SJSA1 (cell line): ENCODE data around the gene BRME1. TPM values are rescaled to one million over a fixed set of nuclear protein-coding genes. Genes with fewer than 3 reads are reported as not detected.
"Not testable (repeated sequence)": the region's sequence is repeated elsewhere in the genome, so short reads cannot be mapped to it uniquely, and the experiment has no call there.

ENCODE experiments used
- DNase-seq, 2 experiments: peaks; one replicate each; pipeline ENCODE4 v3.0.0-alpha.2; 2015 to 2020; ENCODE audit warnings: low spot score in 2 of 2, low read depth in 1 of 2
- H3K27ac ChIP-seq: fragments of 250-450 bp; sonication (Bioruptor Pico); 2 replicates; pipeline ENCODE4 v1.5.1; 2020; ENCODE audit warnings: mild to moderate bottlenecking, moderate library complexity
- H3K27me3 ChIP-seq: fragments of 250-450 bp; sonication (Bioruptor Pico); replicated peaks from 2 replicates; pipeline ENCODE4 v1.5.1; 2020; ENCODE audit warnings: mild to moderate bottlenecking, moderate library complexity
- H3K36me3 ChIP-seq: fragments of 250-450 bp; sonication (Bioruptor Pico); 2 replicates; pipeline ENCODE4 v1.5.1; 2020; ENCODE audit warnings: mild to moderate bottlenecking
- H3K4me1 ChIP-seq: fragments of 250-450 bp; sonication (Bioruptor Pico); replicated peaks from 2 replicates; pipeline ENCODE4 v1.6.1; 2021; ENCODE audit warnings: mild to moderate bottlenecking
- H3K4me3 ChIP-seq: fragments of 250-450 bp; sonication (Bioruptor Pico); 2 replicates; pipeline ENCODE4 v1.5.1; 2020; ENCODE audit warnings: mild to moderate bottlenecking
- H3K9me3 ChIP-seq: fragments of 250-450 bp; sonication (Bioruptor Pico); replicated peaks from 2 replicates; pipeline ENCODE4 v1.5.1; 2020; ENCODE audit warnings: mild to moderate bottlenecking
- total RNA-seq: library from RNA; depleted of rRNA; stranded (reverse); fragments of >200 nt; shearing (Covaris generic); gene quantifications from 2 replicates; pipeline ENCODE4 v1.2.3, GENCODE V29; 2014

The BRME1 gene
- total RNA-seq, 1 experiment from 2014 or later, result 0.21 TPM

- H3K27ac ChIP-seq, result peak overlapping the region; percentile 85
- H3K27me3 ChIP-seq, result peaks cover 8% of the 10 kb centered on the region; the same call in 1 of the 2 replicates
- H3K4me3 ChIP-seq, result peak overlapping the region; percentile 28
- H3K36me3 ChIP-seq, result no peaks in the 10 kb centered on the region
- peaks cover 44% of the 10 kb centered on the region for H3K4me1 ChIP-seq
- H3K9me3 ChIP-seq, result no peaks in the 10 kb centered on the region
- peak; percentile 93 to 98 for DNase-seq
Measured at GRCh38 chr19:13861714-13862531, 44.0 kb downstream of the BRME1 start.

GRCh38 chr19:13861392-13861713 lies 44.6 kb downstream of the BRME1 start:
- Histone ChIP-seq H3K4me3 (peak overlapping the region; percentile 28; the same call in 1 of the 2 replicates), H3K27me3 (peaks cover 5% of the 10 kb centered on the region; the same call in 1 of the 2 replicates), H3K27ac (peak overlapping the region; percentile 85), H3K36me3 (no peaks in the 10 kb centered on the region), H3K4me1 (peaks cover 44% of the 10 kb centered on the region), H3K9me3 (no peaks in the 10 kb centered on the region)
- DNase-seq, result no peak

- DNase-seq, result no peak
Measured at GRCh38 chr19:13860679-13861391, 45.1 kb downstream of the BRME1 start.

GRCh38 chr19:13859361-13859880 lies 46.5 kb downstream of the BRME1 start:
- Histone ChIP-seq H3K4me3 (no peak overlapping the region), H3K27ac (no peak overlapping the region), H3K27me3 (no peaks in the 10 kb centered on the region), H3K9me3 (no peaks in the 10 kb centered on the region), H3K36me3 (no peaks in the 10 kb centered on the region), H3K4me1 (peaks cover 32% of the 10 kb centered on the region)
- DNase-seq, result no peak

More at GRCh38 chr19:13860679-13861391, 45.1 kb downstream of the BRME1 start:
- Histone ChIP-seq H3K4me3 (no peak overlapping the region), H3K36me3 (no peaks in the 10 kb centered on the region), H3K27ac (peak overlapping the region; percentile 85), H3K27me3 (0 out of 2 replicates have a peak, but pooled peaks cover under 1% of the 10 kb centered on the region), H3K9me3 (no peaks in the 10 kb centered on the region), H3K4me1 (peaks cover 38% of the 10 kb centered on the region)

- Histone ChIP-seq H3K9me3 (no peaks in the 10 kb centered on the region), H3K4me1 (peaks cover 32% of the 10 kb centered on the region), H3K4me3 (no peak overlapping the region)
Measured at GRCh38 chr19:13856497-13856896, 49.4 kb downstream of the BRME1 start.

GRCh38 chr19:13852171-13852707 lies 53.7 kb downstream of the BRME1 start:
- H3K36me3 ChIP-seq, H3K4me3 ChIP-seq, H3K27me3 ChIP-seq, H3K9me3 ChIP-seq: not testable (repeated sequence)
- H3K4me1 ChIP-seq, result peaks cover 53% of the 10 kb centered on the region
- H3K27ac ChIP-seq, result peak overlapping the region; percentile 99
- peak in 1 of 2 experiments; percentile 49 for DNase-seq

More at GRCh38 chr19:13856497-13856896, 49.4 kb downstream of the BRME1 start:
- no peaks in the 10 kb centered on the region for H3K27me3 ChIP-seq
- no peak overlapping the region for H3K27ac ChIP-seq
- H3K36me3 ChIP-seq, result no peaks in the 10 kb centered on the region
- no peak for DNase-seq

- not testable (repeated sequence) for H3K27me3 ChIP-seq, H3K4me3 ChIP-seq, DNase-seq, H3K9me3 ChIP-seq, H3K36me3 ChIP-seq
- peaks cover 58% of the 10 kb centered on the region for H3K4me1 ChIP-seq
- H3K27ac ChIP-seq, result peak overlapping the region; percentile 99
Measured at GRCh38 chr19:13851734-13852114, 54.2 kb downstream of the BRME1 start.

GRCh38 chr19:13850910-13851733 lies 54.8 kb downstream of the BRME1 start:
- Histone ChIP-seq H3K4me3 (peak overlapping the region; percentile 29), H3K9me3 (no peaks in the 10 kb centered on the region), H3K27ac (peak overlapping the region; percentile 99), H3K36me3 (no peaks in the 10 kb centered on the region), H3K4me1 (peaks cover 64% of the 10 kb centered on the region), H3K27me3 (no peaks in the 10 kb centered on the region)
- peak; percentile 97 to 99 for DNase-seq

GRCh38 chr19:13849991-13850909 lies 55.7 kb downstream of the BRME1 start:
- Histone ChIP-seq H3K4me3 (peak overlapping the region; percentile 29), H3K27me3 (no peaks in the 10 kb centered on the region), H3K4me1 (peaks cover 69% of the 10 kb centered on the region), H3K36me3 (no peaks in the 10 kb centered on the region), H3K27ac (peak overlapping the region; percentile 99), H3K9me3 (no peaks in the 10 kb centered on the region)
- peak; percentile 82 to 84 for DNase-seq

- Histone ChIP-seq H3K27ac (no peak overlapping the region; the same call in 1 of the 2 replicates), H3K27me3 (no peaks in the 10 kb centered on the region), H3K9me3 (no peaks in the 10 kb centered on the region), H3K4me1 (peaks cover 68% of the 10 kb centered on the region), H3K4me3 (no peak overlapping the region), H3K36me3 (no peaks in the 10 kb centered on the region)
- DNase-seq, result no peak
Measured at GRCh38 chr19:13848798-13849676, 56.9 kb downstream of the BRME1 start.

GRCh38 chr19:13848340-13848677 lies 57.6 kb downstream of the BRME1 start:
- H3K36me3 ChIP-seq, result no peaks in the 10 kb centered on the region
- no peaks in the 10 kb centered on the region for H3K9me3 ChIP-seq
- no peak for DNase-seq
- H3K4me3 ChIP-seq, result no peak overlapping the region
- peaks cover 70% of the 10 kb centered on the region for H3K4me1 ChIP-seq
- no peaks in the 10 kb centered on the region for H3K27me3 ChIP-seq
- peak overlapping the region; percentile 100 for H3K27ac ChIP-seq
